ACHN (cell line): Measurements from ENCODE around the gene RBFOX2.
"Not testable (repeated sequence)": the region's sequence is repeated elsewhere in the genome, so short reads cannot be mapped to it uniquely, and the experiment has no call there.

Experiments used
- DNase-seq: peaks from one replicate; pipeline ENCODE4 v3.0.0-alpha.2; 2015
- in situ Hi-C: cut with HindIII; loops from 2 replicates; pipeline ENCODE4 v1.10.0; 2017; ENCODE audit warnings: low sequenced_read_pairs, low pct_ligation_motif_present, low pct_unique_long_range_greater_than_20kb

The RBFOX2 gene

DNA sequence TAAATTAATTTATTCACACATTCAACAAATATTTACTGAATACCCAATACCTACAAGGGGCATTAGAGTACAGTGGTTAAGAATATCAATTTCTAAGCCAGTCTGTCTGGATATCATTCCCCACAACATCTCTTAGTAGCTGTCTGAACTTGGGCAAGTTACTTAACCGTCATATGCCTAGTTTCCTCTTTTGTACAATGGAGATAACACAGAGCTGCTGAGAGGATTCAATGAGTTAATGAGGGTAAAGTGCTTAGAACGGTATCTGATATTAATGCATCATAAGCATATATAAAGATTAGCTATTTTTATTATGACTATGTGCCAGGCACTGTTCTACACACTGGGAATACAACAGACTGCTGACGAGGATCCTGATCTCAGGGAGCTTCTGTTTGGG is 194.6 kb downstream of the RBFOX2 start:
- in situ Hi-C loops: no loop called here
- no peak for DNase-seq

DNA sequence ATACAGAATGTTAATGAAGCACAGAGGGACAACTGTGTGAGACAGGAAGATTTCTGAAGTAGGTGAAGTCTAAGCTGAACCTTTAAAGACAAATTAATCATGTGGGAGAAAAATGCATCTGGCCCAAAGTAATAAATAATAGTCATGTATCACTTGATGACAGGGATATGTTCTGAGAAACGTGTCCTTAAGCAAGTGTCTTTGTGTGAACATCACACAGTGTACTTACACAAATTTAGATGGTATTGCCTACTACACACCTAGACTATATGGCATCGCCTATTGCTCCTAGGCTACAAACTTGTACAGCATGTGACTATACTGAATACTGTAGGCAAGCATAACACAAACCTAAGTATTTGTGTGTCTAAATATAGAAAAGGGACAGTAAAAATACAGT is 198.3 kb downstream of the RBFOX2 start:
- in situ Hi-C loops: no loop called here

DNA sequence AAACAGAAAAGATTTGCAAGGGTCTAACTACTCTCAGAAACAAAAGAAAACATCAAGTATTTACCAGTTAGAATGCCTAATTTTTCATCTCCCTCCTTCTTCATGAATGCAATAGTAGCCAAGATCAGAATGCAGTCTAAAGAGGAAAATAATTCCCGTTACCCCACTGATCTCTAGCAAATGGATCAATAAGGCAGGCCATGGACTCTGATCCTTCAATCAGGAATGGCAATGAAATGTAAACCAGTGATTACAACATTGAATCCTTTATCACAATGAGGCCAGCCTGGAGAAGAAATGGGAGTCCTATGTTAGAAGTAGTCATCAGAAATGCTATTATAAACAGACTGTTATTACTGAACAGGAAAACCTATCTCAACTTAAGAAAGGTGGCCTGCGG is 204.4 kb downstream of the RBFOX2 start:
- in situ Hi-C loops: no loop called here
- no peak for DNase-seq

More for the DNA sequence above, 198.3 kb downstream of the RBFOX2 start:
- DNase-seq: no peak

DNA sequence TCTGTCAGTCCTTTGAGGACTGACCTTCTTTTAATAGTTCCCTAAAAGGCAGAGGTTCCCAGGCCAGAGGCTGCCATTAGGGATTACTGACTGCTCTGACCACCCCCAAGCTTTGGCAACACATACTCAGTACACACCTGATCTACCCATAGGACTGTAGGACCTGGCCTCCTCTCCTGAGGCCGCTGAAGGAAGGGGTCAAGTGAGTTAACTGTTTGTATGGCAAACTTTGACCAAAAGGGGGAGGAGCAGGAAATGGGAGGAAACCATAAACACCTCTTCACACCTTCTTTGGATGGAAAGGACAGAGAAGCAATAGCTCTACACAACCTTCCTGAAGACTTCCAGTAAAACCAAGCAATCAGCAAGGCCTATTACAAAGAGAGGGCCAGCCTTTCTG is 207.0 kb downstream of the RBFOX2 start:
- in situ Hi-C loops: no loop called here

DNA sequence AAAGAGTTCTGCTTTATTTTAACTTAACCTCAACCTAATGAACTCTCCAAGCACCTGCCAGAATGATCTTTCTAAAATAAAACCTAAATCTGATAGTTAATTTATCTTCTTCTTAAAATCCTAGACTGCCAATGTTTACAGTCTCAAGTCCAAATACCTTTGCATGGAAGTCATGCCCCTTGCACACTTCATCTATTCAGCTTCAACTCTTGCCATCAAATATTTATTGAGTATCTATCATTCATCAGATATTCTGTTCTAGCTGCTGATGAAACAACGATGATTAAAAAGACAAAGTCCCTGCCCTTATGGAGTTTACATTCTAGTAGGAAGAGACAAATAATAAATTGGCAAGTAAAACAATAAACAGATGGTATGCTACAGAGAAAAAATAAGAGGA is 209.2 kb downstream of the RBFOX2 start:
- in situ Hi-C loops: no loop called here
- no peak for DNase-seq

More for the DNA sequence above, 207.0 kb downstream of the RBFOX2 start:
- no peak for DNase-seq

DNA sequence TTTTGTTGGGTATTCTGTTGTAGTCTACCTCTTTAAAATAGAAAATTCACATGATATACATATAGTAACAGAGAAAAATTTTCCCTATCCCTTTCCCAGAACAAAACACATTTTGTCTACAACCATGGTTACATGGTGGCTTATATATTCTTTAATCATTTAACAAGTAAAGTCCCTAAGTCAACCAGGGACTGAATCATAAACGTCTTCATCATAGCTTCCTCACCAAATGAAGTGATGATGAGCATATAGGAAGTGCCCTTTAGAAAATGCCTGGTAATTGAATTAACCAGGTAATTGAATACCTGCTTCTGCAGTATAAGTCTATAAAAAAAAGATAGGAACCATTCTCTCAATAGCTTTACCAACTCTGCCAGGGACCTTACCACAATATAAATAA is 209.7 kb downstream of the RBFOX2 start:
- no peak for DNase-seq
- in situ Hi-C loops: no loop called here

DNA sequence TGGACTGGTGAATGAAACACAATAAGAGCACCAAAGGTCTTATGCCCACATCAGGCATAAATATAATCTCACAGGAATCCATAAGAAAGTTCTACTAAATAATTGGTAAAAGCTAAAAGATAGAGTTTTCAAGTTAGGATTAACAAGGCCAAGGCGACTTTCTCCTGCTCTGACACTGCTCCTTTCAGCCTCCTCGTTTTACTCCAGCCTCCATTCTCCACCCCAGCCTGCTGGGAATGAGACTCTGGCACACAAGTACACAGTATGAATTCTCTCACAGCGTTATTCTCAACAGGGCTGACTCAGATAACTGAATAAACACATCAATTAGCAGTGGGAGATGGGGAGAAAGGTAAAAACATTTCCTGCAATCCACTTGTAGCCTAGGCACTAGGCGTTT is 216.0 kb downstream of the RBFOX2 start:
- in situ Hi-C loops: no loop called here
- no peak for DNase-seq

DNA sequence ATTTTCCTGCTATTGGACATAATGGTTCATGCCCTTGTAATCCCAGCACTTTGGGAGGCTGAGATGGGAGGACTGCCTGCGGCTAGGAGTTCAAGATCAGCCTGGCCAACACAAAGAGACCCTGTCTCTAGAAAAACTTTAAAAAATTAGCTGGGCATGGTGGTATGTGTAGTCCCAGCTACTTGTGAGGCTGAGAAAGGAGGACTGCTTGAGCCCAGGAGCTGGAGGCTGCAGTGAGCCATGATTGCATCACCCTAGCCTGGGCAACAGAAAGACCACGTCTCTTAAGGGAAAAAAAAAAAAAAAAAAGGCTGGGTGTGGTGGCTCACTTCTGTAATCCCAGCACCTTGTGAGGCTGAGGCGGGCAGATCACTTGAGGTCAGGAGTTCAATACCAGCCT is 217.0 kb downstream of the RBFOX2 start:
- no peak for DNase-seq
- in situ Hi-C loops: no loop called here

DNA sequence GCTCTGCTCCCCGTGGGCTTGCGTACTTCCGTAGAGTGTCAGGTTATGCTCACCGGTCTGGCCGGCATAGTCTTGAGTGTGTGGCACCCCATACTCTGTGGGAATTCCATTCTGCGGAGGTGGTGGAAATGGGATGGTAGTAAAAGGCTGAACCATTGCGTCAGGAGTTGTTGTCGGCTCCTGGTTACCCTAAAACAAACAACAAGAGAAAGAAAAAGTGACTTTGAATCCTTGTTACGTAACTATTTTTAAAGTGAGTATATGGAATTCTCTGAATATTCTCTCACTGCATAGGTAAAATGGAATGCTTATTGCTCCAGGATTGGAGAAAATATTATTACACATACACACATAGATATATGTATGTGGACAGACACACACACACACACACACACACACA is 218.8 kb downstream of the RBFOX2 start:
- in situ Hi-C loops: no loop called here

DNA sequence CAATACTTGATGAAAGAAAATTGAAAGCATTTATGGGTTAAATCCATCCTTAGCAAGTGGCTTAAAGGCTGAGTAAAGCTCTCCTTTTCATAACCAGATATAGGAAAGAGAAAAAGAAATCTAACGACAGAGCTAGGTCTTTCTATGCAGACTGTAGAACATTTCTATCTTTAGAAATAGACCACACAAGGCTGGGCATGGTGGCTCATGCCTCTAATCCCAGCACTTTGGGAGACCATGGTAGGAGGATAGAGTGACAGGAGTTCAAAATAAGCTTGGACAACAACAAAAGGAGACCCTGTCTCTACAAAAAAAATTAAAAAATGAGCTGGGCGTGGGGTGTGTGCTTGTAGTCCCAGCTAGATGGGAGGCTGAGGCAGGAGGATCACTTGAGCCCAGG is 220.2 kb downstream of the RBFOX2 start:
- in situ Hi-C loops: no loop called here
- no peak for DNase-seq

More for the DNA sequence above, 218.8 kb downstream of the RBFOX2 start:
- no peak for DNase-seq

DNA sequence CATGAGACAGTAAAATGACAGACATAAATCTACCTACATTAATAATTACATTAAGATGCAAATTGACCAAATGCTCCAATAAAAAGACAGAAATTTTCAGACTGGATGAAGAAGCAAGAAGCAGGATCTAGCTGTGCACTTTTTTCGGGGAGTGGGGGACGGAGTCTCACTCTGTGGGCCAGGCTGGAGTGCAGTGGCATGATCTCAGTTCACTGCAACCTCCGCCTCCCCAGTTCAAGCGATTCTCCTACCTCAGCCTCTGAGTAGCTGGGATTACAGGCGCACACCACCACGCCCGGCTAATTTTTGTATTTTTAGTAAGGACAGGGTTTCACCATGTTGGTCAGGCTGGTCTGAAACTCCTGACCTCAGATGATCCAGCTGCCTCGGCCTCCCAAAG is 222.0 kb downstream of the RBFOX2 start:
- in situ Hi-C loops, DNase-seq: not testable (repeated sequence)

DNA sequence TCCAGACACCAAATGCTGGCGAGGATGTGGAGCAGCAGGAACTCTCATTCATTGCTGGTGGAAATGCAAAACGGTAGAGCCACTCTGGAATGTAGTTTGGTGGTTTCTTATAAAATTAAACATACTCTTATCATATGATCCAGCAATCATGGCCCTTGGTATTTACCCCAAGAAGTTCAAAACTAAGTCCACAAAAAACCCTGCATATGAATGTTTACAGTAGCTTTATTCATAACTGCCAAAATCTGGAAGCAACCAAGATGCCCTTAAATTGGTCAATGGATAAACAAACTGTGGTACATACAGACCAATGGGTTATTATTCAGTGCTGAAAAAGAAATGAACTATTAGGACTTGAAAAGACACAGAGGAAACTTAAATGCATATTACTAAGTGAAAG is 223.2 kb downstream of the RBFOX2 start:
- DNase-seq: no peak
- in situ Hi-C loops: no loop called here

DNA sequence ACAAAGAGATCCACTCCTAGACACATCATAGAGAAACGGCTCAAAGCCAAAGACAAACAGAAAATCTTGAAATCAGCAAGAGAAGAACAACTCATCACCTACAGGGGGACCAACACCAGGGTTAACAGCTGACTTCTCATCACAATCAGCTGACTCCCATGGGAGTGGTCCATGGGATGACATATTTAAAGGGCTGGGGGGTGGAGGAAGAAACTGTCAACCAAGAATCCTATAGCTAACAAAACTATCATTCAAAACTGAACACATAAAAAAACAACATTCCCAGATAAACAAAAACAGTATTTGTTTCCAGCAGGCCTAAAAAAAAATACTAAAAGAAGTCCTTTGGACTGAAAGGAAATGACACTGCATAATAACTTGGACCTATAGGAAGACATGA is 224.2 kb downstream of the RBFOX2 start:
- in situ Hi-C loops: no loop called here
- DNase-seq: no peak

DNA sequence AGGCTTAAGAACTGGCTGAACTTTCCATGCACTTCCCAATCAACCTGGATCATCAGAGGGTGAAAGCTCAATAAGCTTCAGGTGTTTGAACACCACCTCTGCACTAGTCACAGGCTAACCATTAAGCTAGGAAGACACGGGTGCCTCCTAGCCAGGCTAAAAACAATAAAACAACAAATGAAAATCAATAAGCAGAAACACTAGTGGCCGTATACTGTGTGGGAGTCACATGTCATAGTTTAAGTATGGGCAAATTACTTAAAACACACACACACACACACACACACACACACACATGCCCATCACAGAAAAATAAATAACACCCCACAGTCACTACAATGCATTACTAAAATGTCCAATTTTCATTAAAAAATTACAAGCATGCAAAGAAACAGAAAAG is 225.7 kb downstream of the RBFOX2 start:
- in situ Hi-C loops: no loop called here
- DNase-seq: no peak

DNA sequence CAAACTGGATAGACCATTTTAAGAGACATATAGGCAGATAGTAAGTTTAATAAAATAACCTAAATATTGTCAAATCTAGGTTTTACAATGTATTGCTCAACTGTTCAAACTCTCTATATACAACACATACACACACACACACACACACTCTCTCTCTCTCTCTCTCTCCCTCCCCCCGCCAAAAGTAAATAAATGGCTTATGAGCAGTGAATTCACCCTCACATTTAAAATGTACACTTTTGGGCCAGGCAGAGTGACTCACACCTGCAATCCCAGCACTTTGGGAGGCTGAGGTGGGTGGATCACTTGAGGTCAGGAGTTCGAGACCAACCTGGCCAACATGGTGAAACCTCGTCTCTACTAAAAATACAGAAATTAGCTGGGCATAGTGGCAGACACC is 227.3 kb downstream of the RBFOX2 start:
- DNase-seq, in situ Hi-C loops: not testable (repeated sequence)

DNA sequence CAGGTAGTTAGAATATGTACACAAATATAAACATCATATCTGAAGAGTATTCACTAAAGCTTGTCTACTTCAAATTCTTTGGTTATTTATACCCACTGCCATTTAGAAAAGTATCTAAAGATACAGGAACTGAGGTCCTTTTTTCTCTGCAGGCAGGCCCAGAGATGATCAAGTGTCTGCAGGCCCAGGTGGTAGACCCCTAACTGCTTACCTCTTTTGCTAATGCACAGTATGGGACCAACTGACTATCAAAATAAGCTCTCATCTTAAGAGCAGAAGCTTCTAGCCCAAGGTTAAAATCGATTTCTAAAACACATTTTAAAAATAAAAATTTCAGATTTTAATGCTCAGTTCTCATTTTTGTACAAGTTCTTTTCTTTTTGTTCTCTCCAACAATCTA is 229.5 kb downstream of the RBFOX2 start:
- in situ Hi-C loops: no loop called here
- DNase-seq: no peak

DNA sequence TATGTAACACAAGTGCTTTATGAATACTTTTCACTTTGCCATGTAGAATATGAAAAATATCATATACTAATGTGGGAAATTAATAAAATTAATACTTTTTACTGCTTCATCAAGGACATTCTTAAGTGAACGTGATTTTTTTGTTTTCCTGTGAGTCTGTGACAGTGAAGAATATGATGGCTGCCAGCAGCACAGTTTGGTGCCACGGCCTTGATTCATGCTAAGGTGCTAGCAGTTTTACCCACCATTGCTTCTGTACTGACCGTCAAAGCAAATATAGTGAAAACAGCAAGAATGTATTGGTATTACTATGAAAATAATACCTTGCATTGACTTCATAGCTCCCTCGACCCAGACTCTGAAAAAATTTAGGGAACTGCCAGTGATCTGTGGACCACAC is 231.2 kb downstream of the RBFOX2 start:
- in situ Hi-C loops: no loop called here

DNA sequence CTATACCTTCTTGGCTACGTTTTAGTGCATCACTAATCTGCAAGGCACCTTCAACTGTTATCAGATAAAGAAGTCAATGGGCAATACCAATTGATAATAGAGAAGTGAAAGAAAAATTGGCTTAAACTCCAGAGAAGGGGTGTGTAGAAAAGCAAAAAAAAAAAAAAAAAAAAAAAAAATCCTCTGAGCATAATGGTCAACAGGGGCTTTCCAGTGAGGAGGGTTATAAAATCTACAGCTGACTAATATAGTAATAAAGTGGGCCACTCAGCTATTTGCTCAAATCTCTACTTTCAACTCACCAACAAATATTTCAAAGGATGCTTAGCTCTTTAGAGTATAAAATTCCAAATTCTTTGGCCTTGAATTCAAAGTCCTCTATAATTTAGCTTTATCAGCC is 233.1 kb downstream of the RBFOX2 start:
- no peak for DNase-seq
- in situ Hi-C loops: no loop called here

More for the DNA sequence above, 231.2 kb downstream of the RBFOX2 start:
- DNase-seq: no peak

DNA sequence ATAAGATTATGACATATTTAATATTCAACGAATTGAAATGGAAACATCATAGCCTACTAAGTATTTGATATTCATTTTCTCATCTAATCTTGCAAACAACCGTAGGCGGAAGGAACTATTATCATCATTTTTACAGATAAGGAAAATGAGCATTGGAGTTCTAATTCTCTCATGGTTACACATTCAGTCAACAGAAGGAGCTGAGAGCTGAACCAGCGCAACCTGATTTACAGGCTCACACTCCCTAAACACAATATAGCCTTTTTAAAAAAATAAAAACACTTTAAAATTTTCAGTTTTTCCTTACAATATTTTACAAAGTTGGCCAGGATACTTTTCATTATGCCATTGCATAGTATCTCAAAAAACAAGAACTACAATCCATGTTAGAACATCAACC is 236.1 kb downstream of the RBFOX2 start:
- in situ Hi-C loops: no loop called here

DNA sequence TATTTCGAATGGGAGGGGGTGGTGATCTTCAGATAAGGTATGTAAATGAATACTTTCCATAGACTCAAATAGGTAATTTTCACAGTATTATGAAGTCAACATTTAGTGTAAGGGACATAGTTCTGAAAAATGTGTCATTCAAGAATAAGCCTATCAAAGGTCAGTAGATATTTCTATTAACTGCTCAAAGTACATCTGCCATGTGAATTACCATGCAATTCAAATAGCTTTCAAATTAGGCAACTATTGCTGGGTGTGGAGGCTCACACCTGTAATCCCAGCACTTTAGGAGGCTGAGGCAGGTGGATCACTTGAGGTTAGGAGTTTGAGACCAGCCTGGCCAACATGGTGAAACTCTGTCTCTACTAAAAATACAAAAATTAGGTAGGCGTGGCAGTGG is 236.8 kb downstream of the RBFOX2 start:
- DNase-seq, in situ Hi-C loops: not testable (repeated sequence)

More for the DNA sequence above, 236.1 kb downstream of the RBFOX2 start:
- no peak for DNase-seq

DNA sequence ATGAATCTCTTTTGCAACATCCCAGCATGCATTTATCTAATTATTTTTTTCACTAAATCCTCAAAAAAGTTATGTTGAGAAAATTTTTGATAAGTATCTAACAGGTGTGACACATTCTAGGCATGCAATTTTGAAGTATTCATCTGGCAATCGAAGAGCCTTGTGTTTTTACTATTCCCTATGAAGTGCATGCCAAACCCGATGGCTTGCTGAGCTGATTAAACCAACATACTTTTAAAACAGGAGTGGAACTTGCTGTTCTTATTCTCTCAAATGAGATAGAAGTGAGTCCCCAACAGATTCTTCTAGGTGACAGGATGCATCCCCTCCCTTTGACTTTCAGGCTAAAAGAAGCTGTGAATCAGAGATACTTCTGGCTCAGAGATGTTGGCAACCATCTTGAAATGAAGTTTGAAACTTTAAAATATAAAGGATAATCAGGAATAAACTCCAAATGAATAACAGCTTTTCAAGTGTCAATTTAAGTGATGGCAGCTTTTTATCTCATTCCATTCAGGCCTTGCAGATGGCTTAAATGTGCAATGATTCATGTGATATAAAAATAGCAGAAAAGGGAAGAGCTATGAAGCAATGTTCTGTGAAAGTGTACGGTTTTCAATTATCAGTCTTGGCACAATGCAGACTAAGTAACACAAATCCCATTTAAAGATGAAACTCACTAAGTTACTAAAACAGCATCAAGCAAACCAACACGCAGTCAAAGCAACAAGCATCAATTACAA is 243.3 kb downstream of the RBFOX2 start:
- no peak for DNase-seq
- in situ Hi-C loops: no loop called here
